Measurements from ENCODE around the gene PSD2. TPM values are rescaled to one million over a fixed set of nuclear protein-coding genes. Genes with fewer than 3 reads are reported as not detected.

PSD2 gene
- total RNA-seq, 1 donor from 2014 or later, result 0.14 TPM

- DNase-seq (ENCODE audit: low spot score, unreplicated experiment), result no peak
- Mint-ChIP-seq H3K36me3 (ENCODE audit: insufficient read depth) (peaks cover 2% of the 10 kb centered on the region), H3K9me3 (ENCODE audit: low read depth) (peaks cover 6% of the 10 kb centered on the region), H3K27ac (no peak overlapping the region), H3K4me1 (ENCODE audit: low read depth) (no peaks in the 10 kb centered on the region), H3K27me3 (peaks cover 50% of the 10 kb centered on the region), H3K4me3 (ENCODE audit: low read depth) (no peak overlapping the region)
- TF ChIP-seq CTCF (IDR thresholded peaks at IDR 0.05; ENCODE audit: unreplicated experiment), result no peak
These were observed 24.5 kb downstream of the PSD2 start for GRCh38 chr5:139820130-139820529.

GRCh38 chr5:139820606-139821005 lies 25.0 kb downstream of the PSD2 start:
- Mint-ChIP-seq H3K36me3 (ENCODE audit: insufficient read depth) (peaks cover 2% of the 10 kb centered on the region), H3K9me3 (ENCODE audit: low read depth) (peaks cover 6% of the 10 kb centered on the region), H3K27me3 (peaks cover 52% of the 10 kb centered on the region), H3K4me1 (ENCODE audit: low read depth) (no peaks in the 10 kb centered on the region), H3K27ac (no peak overlapping the region), H3K4me3 (ENCODE audit: low read depth) (no peak overlapping the region)
- TF ChIP-seq CTCF (IDR thresholded peaks at IDR 0.05; ENCODE audit: unreplicated experiment), result no peak
- DNase-seq (ENCODE audit: low spot score, unreplicated experiment), result no peak

- no peak for TF ChIP-seq CTCF (IDR thresholded peaks at IDR 0.05; ENCODE audit: unreplicated experiment)
- DNase-seq (ENCODE audit: low spot score, unreplicated experiment), result no peak
- no peak overlapping the region for H3K4me3 Mint-ChIP-seq (ENCODE audit: low read depth)
- peaks cover 6% of the 10 kb centered on the region for H3K9me3 Mint-ChIP-seq (ENCODE audit: low read depth)
- H3K36me3 Mint-ChIP-seq (ENCODE audit: insufficient read depth), result peaks cover 2% of the 10 kb centered on the region
- peaks cover 54% of the 10 kb centered on the region for H3K27me3 Mint-ChIP-seq
- no peak overlapping the region for H3K27ac Mint-ChIP-seq
- no peaks in the 10 kb centered on the region for H3K4me1 Mint-ChIP-seq (ENCODE audit: low read depth)
These were observed 26.4 kb downstream of the PSD2 start for GRCh38 chr5:139821806-139822552.

GRCh38 chr5:139822553-139823425 lies 27.2 kb downstream of the PSD2 start:
- Mint-ChIP-seq H3K9me3 (ENCODE audit: low read depth) (peaks cover 6% of the 10 kb centered on the region), H3K4me3 (ENCODE audit: low read depth) (no peak overlapping the region), H3K27ac (no peak overlapping the region), H3K4me1 (ENCODE audit: low read depth) (no peaks in the 10 kb centered on the region), H3K36me3 (ENCODE audit: insufficient read depth) (peaks cover 2% of the 10 kb centered on the region), H3K27me3 (peaks cover 56% of the 10 kb centered on the region)
- no peak for DNase-seq (ENCODE audit: low spot score, unreplicated experiment)
- TF ChIP-seq CTCF (IDR thresholded peaks at IDR 0.05; ENCODE audit: unreplicated experiment), result no peak

GRCh38 chr5:139823757-139824355 lies 28.2 kb downstream of the PSD2 start:
- no peak for TF ChIP-seq CTCF (IDR thresholded peaks at IDR 0.05; ENCODE audit: unreplicated experiment)
- Mint-ChIP-seq H3K4me1 (ENCODE audit: low read depth) (no peaks in the 10 kb centered on the region), H3K36me3 (ENCODE audit: insufficient read depth) (peaks cover under 1% of the 10 kb centered on the region), H3K27me3 (peaks cover 53% of the 10 kb centered on the region), H3K27ac (no peak overlapping the region), H3K4me3 (ENCODE audit: low read depth) (no peak overlapping the region), H3K9me3 (ENCODE audit: low read depth) (peaks cover 2% of the 10 kb centered on the region)
- DNase-seq (ENCODE audit: low spot score, unreplicated experiment), result no peak
